AG04449 (cell line): ENCODE results near the gene KRT2.

Experiments used
- CTCF ChIA-PET: fragments of 350-600 bp; formaldehyde crosslinking; extraction: SDS; loops from one replicate; lab custom pipeline; 2021; ENCODE audit warnings: antibody characterized with exemption; lab: Yijun Ruan, JAX
- POLR2A ChIA-PET: fragments of 400-600, 350-600 bp; formaldehyde crosslinking; extraction: SDS; loops from one replicate; lab custom pipeline; 2020; ENCODE audit warnings: antibody characterized with exemption, inconsistent platforms; lab: Yijun Ruan, JAX
- DNase-seq: peaks from one replicate; pipeline ENCODE4 v3.0.0-alpha.2; 2010; ENCODE audit warnings: low read depth, low spot score
- H3K4me3 ChIP-seq: 2 replicates; pipeline ENCODE4 v1.5.1; 2011; ENCODE audit warnings: low read depth, mild to moderate bottlenecking, control low read depth, low read length
- TF ChIP-seq, protein P1 (sequence below): IDR thresholded peaks from one replicate; pipeline ENCODE4 v1.5.1; 2011; ENCODE audit warnings: mild to moderate bottlenecking, moderate library complexity, low read length, control low read depth, inconsistent platforms; ENCODE audit not compliant: insufficient read depth; ENCODE audit errors: missing control alignments

KRT2 gene

DNA sequence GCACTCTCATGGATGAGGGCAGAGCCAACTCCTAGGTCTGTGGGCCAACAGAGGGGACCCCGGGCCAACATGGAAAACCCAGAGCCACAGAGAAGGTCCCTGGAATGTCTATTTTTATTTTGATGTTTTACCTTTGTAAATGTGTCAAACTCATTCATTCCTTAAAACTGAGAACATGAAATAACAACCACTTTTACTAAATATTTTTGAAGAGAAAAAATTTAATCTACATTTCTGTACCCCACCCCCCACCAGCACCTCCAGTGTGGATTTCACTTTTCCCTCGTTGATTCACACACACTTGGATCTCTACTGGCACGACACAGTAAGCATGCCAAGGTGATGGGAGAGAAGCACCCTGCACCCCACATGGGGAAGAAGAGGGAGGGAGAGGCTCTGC is 44.6 kb upstream of the KRT2 start:
- H3K4me3 ChIP-seq: no peak overlapping the region
- no peak for DNase-seq
- ChIA-PET POLR2A (no interaction called here), CTCF (no interaction called here)
- TF ChIP-seq, protein P1, sequence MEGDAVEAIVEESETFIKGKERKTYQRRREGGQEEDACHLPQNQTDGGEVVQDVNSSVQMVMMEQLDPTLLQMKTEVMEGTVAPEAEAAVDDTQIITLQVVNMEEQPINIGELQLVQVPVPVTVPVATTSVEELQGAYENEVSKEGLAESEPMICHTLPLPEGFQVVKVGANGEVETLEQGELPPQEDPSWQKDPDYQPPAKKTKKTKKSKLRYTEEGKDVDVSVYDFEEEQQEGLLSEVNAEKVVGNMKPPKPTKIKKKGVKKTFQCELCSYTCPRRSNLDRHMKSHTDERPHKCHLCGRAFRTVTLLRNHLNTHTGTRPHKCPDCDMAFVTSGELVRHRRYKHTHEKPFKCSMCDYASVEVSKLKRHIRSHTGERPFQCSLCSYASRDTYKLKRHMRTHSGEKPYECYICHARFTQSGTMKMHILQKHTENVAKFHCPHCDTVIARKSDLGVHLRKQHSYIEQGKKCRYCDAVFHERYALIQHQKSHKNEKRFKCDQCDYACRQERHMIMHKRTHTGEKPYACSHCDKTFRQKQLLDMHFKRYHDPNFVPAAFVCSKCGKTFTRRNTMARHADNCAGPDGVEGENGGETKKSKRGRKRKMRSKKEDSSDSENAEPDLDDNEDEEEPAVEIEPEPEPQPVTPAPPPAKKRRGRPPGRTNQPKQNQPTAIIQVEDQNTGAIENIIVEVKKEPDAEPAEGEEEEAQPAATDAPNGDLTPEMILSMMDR: no peak

DNA sequence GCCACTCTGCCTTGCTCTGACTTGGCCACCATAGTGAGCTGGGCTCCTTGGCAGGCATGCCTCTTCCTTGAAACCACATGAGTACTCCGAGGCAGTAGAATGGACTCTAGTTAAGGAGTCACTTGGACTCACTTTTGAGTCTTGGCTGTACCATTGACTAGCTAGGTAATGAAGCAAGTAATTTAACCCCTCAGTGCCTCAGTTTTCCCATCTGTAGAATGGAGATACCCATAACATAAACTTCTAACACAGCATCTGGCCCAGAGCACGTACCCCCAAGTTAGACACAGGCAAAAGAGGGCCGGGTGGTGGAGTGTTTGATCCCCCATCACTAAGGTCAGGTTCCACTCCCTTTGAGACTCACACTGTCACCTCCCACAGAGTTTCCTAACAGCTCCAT is 43.0 kb upstream of the KRT2 start:
- no peak for DNase-seq
- TF ChIP-seq, protein P1: no peak
- no peak overlapping the region for H3K4me3 ChIP-seq
- POLR2A ChIA-PET: no interaction called here
- CTCF ChIA-PET: no interaction called here

GRCh38 chr12:52694151-52694550 is 42.1 kb upstream of the KRT2 start:
- CTCF ChIA-PET: interaction anchor here (0.7 to 1.1 kb wide), 2 partner anchors 173 to 186 kb away, joined by 3 read pairs; no protein-coding TSS in a partner anchor
- DNase-seq: no peak
- H3K4me3 ChIP-seq: no peak overlapping the region
- TF ChIP-seq, protein P1: no peak
- POLR2A ChIA-PET: no interaction called here

GRCh38 chr12:52693261-52693660 is 41.2 kb upstream of the KRT2 start:
- ChIA-PET POLR2A (no interaction called here), CTCF (interaction anchor here (1.2 to 3.0 kb wide), 2 partner anchors 172 to 321 kb away, joined by 3 to 11 read pairs; no protein-coding TSS in a partner anchor)
- TF ChIP-seq, protein P1: no peak
- no peak overlapping the region for H3K4me3 ChIP-seq
- DNase-seq: no peak

DNA sequence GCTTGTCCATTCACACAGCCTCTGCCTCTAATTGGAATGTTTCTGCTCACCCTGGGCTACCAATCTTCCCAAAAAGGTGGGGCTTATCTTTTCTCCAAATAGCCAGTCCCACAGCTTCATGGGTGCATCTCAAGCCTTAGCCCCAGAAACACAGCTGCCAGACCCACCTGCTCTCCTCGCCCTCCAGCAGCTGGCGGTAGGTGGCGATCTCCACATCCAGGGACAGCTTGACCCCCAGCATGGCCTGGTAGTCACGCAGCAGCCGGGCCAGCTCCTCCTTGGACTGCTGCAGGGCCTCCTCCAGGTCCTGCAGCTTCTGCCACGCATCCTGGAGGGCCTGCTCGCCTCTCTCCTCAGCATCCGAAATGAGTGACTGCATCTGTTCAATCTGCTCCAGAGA is 40.2 kb upstream of the KRT2 start:
- CTCF ChIA-PET: interaction anchor here (1.2 to 3.0 kb wide), 2 partner anchors 173 to 320 kb away, joined by 3 to 11 read pairs; no protein-coding TSS in a partner anchor
- POLR2A ChIA-PET: no interaction called here
- DNase-seq: no peak

GRCh38 chr12:52691841-52692150 is 39.8 kb upstream of the KRT2 start:
- no peak overlapping the region for H3K4me3 ChIP-seq
- ChIA-PET POLR2A (no interaction called here), CTCF (interaction anchor here (0.9 to 3.0 kb wide), 2 partner anchors 174 to 179 kb away, joined by 3 to 11 read pairs; no protein-coding TSS in a partner anchor)
- TF ChIP-seq, protein P1: no peak
- no peak for DNase-seq

More for the DNA sequence above, 40.2 kb upstream of the KRT2 start:
- H3K4me3 ChIP-seq: no peak overlapping the region
- TF ChIP-seq, protein P1: no peak
